Adrenal gland (tissue), 5 donors: ENCODE results near the gene TEX44.

Source experiments
- POLR2A ChIP-seq, 2 donors: fragments of 450-650 bp; IDR thresholded peaks; one replicate each; pipeline ENCODE4 v1.6.1; 2017; ENCODE audit warnings: antibody characterized with exemption in 2 of 2, mild to moderate bottlenecking in 2 of 2, moderate library complexity in 1 of 2
- TF ChIP-seq, protein P1 (sequence below), 6 experiments: fragments of 450-650 bp in 4 of 6; fragments of 200-600 bp in 2 of 6; sonication (generic) in 1 of 6; IDR thresholded peaks; 1 replicate in 5 of 6; 2 replicates in 1 of 6; pipeline versions ENCODE4 v1.5.1 to v1.8.0; 2016 to 2021; ENCODE audit warnings: antibody characterized with exemption in 6 of 6, mild to moderate bottlenecking in 2 of 6, moderate library complexity in 1 of 6
- donor health status: DM: no; HTN: no; CAD: no.

DNA sequence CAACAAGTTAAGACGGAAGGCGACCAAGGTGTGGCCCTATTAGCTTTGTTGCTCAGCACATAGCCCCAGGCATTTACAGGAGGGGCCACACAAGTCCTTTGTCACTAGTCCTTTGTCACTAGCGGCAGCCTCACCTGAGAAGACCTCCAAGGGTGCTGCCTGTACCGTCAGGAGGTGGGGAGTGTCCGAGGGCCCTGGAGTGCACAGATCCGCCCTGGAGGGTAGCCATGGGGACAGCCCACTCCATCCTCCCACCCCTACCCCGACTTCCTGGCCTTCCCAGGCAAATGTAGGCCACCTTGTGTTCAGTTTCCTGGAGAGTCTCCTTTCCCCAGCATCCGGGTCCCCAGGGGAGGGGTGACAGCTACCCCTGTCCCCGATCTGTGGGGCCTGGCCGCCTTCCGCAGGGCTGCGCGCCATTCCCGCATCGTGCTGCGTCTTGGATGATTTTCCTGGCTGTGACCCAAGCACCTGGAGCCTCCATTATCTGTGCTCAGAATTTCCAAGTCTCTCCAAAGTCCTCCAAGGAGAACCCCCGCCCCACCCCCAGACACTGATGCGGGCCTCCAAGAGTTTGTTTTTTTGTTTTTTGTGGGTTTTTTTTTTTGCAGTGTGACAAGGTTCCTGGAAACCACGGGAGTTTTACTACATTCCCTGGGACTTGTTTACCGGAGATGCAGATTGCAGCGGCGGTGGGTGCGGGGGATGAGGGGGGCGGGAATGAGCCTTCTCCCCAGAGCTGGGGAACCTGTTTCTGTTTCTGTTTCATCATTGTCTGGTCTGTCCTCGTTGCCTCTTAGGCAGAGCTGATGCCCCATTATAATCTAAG lies 28.6 kb downstream of the TEX44 start:
- TF ChIP-seq, protein P1, sequence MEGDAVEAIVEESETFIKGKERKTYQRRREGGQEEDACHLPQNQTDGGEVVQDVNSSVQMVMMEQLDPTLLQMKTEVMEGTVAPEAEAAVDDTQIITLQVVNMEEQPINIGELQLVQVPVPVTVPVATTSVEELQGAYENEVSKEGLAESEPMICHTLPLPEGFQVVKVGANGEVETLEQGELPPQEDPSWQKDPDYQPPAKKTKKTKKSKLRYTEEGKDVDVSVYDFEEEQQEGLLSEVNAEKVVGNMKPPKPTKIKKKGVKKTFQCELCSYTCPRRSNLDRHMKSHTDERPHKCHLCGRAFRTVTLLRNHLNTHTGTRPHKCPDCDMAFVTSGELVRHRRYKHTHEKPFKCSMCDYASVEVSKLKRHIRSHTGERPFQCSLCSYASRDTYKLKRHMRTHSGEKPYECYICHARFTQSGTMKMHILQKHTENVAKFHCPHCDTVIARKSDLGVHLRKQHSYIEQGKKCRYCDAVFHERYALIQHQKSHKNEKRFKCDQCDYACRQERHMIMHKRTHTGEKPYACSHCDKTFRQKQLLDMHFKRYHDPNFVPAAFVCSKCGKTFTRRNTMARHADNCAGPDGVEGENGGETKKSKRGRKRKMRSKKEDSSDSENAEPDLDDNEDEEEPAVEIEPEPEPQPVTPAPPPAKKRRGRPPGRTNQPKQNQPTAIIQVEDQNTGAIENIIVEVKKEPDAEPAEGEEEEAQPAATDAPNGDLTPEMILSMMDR (IDR thresholded peaks at IDR 0.05): no peak
- no peak for TF ChIP-seq POLR2A (IDR thresholded peaks at IDR 0.05)
